NAMALWA (cell line): ENCODE results near the gene FOXP1.

ENCODE experiments used
- DNase-seq: peaks from one replicate; pipeline ENCODE4 v3.0.0-alpha.2; 2015; ENCODE audit warnings: low spot score

The FOXP1 gene

DNA sequence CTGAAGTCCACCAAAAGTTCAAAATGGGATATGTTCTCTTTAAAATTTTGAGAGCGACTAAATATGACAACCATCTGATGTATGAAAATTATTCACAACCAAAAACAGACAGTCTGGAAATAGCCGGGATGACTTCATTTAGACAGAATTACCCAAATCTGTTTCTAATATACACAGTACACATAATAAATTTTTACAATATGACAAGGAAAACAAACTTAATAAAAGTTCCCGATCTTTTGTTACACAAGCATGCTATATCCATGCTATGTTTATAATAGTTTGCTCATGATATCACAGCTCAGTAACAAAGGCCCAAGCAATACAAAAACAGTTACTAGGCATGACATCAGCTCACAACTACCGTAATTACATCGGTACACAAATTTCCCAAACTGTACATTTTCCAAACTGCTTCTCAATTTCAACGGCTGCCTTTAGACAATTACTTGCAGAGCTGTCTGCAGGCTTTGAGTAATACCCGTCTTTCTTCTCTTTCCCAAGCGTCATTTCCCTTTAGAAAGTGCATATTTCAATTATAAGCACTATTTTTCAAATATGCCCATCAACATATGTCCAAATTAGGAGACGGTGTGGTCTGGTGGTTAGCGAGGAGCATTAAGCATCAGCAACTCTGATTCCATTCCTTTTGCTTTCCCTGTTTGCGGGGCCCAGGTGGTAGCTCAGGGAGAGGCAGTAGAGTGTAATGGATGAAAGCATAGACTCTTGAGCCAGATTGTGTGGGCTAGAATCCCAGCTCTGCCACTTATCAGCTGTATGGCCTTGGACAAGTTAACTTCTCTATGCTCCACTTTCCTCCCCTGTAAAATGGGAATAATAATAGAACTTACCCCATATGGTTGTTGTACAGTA is 481.2 kb downstream of the FOXP1 start:
- DNase-seq: no peak

DNA sequence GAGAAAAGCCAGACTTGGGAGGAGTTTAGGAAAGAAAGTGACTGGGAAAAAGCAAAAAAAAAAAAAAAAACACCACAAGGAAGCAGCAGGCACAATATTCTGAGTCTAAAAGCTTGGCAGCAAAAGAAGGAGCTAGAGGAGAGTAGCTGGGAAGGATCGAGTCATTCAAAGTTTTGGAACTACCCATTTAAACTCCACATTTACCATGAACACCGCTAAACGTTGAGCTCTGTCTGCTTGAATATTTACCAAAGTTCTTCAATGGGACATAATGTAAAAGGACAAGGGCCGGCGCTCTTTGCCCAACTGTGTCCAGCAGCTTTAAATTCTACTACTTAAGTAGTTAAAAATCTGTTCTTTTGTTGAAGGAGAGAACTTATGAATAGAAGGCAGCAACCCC is 481.9 kb downstream of the FOXP1 start:
- DNase-seq: no peak

- no peak for DNase-seq
These were observed 482.5 kb downstream of the FOXP1 start for GRCh38 chr3:71101014-71101413.

GRCh38 chr3:71099997-71100719 is 483.4 kb downstream of the FOXP1 start:
- DNase-seq: no peak

DNA sequence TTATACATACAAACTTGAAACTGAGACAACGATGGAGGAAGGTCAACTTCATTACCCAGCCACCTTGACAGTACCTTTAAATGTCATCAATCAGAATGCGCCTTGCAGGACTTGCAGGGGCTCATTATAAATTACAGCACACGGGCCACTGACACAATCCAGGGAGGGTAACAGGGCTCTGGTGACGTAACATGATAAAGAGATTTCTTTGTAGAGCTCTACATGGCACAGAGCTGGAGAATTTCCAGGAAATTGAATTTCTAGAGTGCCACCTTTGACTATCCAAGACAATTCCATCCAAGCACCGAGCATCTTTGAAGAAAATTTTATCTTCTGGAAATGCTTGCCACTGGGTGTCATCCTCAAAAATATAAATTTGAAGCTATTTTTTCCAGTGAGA is 486.0 kb downstream of the FOXP1 start:
- no peak for DNase-seq

DNA sequence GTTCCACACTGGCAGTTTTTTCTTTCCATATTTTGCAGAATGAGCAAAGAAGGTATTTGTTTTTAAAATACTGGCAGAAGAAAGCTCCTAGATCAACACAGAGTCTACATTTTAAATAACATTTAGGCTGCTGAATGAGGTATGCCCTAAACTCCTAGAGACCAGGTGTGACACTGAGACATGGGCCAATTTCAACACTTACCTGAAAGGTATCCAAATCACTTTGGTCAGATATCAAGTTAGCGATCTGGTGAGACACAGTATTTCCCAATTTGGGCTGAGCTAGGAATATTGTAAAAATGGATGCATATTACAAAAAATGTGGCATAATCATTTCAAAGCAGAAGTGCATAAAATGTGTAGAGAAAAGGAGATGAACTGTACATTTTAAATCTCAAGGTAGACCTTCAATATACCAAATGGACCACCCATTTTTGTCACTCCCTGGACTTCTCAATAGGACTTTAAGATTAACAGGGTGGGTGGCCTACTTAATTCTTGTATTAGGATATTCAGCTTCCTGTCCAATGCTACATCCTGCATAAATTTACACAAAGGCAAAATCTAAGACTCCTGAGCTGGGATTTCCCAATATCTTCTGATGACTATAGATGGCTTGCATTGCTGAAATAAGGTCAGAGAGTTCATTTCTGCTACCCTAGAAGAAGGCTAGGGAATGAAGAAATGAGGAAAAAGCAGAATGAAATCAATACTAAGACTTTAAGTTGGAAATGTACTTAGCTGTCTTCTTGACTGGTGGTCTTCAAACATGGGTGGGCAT is 487.8 kb downstream of the FOXP1 start:
- no peak for DNase-seq

DNA sequence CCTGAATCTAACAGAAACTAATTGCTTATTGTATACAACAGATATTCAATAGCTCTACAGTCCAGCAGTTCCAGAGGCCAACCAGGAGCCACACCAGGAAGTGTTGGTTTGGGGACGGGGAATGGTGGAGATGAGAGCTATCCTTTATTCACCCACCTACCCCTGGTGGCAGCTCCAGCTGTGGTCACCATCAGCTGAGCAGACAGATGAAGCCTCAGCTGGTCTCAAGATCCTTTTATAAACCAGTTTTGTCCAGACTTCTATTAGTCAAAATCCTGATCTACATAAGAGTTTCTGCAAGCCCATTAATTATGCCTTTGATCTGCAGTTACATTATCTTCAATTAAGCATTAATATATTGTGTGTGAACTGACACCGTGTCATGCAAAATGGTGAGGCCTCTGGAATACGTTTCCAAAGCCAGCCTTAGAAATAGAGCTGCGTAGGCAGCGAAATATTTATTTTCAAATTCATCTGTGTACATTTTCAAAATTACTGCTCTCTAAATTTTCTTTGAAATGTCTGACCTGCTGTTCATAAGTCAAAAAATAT is 488.8 kb downstream of the FOXP1 start:
- DNase-seq: no peak

GRCh38 chr3:71092665-71093064 is 490.9 kb downstream of the FOXP1 start:
- no peak for DNase-seq

GRCh38 chr3:71090207-71090606 is 493.3 kb downstream of the FOXP1 start:
- DNase-seq: peak; percentile 78

DNA sequence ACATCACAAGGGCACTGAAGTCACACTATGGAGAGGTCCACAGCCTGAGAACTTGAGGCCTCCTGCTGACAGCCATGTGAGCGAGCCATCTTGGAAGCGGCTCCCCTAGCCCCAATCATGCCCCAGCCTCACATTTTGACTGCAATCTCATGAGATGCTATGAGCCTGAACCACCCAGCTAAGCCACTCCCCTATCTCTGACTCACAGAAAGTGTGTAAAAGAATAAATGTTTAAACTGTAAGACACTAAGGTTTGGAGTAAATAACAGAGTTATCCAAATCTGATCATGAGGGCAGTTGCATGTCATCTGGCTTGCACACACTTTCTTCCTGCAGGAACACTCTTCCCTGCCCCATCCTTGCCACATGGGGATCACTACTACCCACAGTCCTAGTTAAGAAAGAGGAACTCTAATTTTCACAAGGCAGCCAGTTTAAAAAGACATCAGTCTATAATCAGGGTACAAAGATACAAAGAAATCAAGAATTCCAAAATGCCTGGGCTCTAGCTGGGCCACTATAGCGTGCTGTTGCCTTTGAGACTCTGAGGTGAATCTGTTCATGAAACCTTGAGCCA is 494.2 kb downstream of the FOXP1 start:
- DNase-seq: no peak

DNA sequence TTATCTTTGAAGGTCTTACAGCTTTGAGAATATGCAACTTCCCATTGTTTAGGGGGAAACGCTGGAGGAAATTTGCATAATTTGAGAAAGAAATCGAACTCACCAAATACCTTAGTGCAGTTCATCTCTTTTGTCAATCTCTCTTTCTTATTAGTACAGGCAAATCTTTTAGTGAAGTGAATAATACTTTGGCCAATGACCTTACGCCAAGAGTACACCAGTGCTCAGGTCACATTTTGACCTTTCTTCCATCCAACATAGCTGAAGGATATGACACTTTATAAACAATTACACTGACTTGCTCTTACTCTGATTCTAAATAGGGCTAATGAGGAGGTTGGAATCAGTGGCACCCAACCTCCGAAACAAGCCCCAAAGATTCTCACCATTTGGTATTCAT is 494.8 kb downstream of the FOXP1 start:
- no peak for DNase-seq

DNA sequence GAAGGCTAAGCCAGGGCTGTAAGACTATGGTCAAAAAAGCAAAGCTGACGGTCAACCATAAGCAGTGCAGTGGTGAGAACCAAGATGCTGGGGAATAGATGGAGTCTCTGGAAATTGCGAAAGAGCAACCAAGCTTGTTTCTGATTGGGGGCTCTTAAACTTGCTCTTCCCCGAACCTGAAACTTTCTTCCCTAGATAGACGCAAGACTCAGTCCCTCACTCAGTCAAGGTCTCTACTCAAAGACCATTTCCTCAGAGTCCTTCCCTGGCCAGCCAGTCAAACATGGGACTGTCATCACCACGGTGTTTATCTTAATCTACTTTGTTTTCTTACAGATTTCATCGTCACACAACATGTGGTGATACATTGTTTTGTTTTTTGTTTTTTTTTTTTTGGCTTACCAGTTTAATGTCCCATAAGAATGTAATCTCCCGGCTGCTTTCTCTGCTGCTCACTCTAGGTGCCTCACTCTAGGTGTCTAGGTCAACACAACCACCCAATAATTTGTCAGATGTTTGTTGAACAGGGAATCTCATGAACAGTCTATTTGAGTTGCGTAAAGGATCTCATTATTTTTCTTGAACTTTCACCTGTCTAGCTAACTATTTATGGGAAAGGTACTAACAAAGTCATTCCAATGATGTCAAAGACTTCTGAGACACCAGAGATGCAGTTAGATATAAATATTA is 495.4 kb downstream of the FOXP1 start:
- no peak for DNase-seq

DNA sequence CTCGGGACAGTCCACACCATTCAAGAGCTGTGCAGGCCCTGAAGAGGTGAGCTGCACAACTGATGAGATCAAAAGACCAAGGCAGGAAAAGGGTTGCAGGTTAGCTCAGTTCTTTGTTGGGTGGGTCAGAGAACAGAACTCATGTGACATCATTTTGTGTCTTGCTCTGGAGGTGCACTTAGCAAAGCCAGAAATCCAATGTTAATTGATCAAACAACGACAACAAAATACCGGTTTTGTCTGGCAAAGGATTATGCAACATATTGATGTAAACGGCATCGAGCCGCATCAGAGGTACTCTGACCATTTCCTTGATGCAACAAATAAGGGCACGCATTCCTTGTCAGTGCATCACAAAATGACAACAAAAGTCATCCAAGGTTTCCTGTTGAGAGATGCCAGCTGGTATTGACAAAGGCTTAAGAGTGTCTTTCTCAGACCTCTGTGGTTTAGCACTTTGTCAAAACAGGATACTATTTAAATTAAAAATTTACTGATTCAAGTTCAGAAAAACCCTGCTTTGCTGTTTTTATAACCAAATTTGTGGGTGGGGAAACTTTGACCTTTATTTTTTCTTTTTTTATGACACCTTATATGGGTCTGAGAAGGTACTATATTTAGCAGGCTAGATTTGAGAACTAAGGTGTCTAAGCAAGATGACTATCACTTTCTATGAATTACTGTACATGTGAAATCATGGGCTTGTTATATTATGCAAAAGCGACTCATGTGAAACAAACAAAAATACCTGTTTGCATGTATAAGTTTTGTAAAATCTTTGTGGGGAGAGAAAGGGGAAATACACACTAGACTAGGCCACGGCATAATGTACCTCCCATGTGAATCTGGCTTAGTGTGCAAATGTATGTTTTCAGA is 496.1 kb downstream of the FOXP1 start:
- peak; percentile 57 for DNase-seq

DNA sequence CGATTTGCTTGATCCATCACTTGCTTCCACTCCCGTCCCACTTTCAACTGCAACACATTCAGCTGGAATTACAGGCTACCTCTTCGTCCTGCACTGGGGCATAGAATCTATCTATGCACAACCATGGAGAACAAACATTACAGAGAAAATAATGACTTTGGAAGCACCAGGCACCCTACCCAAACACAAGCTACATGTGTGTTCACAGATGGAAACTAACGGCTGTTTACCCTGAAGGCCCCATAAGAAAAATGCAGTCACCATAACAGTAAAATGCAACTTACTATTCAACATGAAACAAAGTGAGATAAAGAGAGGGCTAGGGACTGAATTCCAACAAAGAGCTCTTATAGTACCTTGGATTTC is 496.8 kb downstream of the FOXP1 start:
- no peak for DNase-seq

DNA sequence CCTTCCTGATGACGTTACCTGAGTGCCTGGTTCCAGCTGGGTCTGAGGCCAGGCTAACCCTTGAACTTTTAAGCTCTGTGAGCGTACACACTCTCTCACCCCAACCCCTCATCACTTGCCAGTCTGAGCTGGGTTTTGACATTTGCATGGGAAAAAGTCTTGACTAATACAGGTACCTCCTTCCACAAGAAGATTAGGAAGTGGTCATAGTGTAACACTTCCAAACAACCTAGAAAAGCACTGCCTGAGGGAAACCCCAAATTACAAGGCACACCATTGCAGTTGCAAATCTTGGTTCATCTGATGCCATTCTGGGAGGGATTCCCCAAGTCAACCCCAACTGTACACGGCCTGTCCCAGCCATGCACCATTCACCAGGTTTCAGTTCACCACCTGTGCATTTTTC is 499.8 kb downstream of the FOXP1 start:
- no peak for DNase-seq

DNA sequence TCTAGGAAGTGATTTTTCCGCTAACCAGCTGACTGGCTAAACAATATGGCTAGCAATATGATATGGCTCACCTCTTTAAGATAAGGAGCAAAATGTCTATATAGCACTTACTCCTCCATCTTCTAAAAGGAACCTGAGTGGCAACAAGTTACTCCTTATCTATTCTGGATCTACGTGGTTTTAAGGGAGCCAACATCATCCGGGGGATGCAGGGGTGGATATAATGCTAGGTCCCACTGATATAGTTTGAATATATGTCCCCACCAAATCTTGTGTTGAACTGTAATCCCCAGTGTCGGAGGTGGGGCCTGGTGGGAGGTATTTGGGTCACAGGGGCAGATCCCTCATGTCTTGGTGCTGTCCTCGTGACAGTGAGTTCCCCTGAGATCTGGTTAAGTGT is 500.7 kb downstream of the FOXP1 start:
- DNase-seq: no peak

DNA sequence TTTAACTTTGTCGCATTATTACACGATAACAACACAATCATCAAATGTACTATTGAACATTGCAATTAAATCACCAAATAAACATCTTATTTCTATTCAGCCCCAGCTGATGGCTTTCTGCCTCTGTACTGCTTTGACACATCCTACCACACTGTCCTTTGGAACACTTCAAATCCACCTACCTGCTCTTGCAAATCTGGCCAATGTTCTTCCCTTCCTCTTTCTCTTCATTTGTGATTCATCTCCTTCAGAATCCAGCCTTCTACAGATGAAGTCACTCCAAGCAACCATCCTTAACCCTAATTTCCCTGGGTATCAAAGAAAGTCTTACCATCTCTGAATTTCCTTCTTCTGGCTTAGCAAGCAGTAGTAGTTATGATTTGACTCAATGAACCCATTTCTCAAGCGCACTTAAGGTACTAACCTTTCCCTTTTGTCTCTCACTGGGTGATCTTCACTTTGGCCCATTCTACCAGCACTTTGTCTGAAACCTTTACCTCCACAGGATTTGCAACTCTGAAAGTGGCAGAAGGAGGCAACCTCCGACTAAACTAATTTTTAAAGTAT is 502.9 kb downstream of the FOXP1 start:
- no peak for DNase-seq

DNA sequence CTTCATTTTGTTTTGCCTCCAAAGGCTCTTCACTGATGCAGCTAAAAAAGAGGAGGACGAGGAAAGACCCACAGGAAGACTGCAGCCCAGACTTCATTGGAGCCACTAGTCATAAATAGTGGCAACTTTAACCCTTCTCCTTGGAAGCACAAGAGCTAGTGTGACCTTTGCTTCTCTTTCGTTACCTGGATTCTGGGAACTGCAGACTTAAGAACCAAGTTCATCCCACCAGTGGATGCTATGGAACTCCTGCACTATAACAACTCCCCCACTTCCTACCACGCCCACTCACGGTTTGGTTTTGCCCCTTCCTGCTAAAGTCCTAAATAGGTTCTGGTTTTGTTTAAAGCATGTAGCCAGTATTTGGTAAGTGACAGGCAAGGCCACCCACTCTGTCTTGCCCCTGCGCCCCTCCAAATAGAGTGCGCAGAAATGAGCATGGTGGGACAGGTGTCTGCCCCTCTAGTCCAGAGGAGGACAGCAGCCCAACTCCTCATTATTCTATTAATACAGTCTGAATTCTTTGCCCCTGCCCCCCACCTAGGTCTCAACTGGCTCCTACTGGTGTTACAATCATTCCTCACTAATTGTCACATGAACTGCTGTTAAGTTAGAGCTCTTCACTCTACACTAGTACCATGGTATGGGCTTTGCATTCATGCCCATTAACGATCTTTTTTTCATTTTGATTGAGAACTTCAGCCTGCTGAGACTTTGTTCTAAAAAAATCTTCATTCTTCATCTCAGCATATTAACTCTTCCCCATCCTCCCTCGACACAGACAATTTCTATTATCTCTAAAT is 504.6 kb downstream of the FOXP1 start:
- no peak for DNase-seq

DNA sequence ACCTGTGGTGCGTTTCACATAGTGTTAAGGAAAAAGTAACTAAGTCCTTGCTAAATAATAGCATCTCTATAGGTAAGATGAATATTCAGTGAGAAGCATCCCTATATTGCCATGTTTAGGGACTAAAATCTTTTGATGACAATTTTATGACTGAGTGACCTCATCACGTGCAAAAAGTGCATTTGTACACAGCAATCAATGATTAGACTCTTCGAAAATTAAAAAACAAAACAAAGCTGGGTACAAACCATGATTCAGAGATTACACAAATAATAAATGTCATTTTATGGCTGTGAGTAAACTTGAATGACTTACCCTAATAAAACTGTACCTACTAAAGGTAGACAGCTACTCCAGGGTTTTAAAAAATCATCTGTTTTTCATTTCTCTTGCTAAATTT is 505.3 kb downstream of the FOXP1 start:
- DNase-seq: no peak
